HG03066 (cell line): Measurements from ENCODE around the gene PSMD9.
"Not testable (repeated sequence)": the region's sequence is repeated elsewhere in the genome, so short reads cannot be mapped to it uniquely, and the experiment has no call there.

Source experiments
- ATAC-seq: cut with Tn5 transposase; IDR thresholded peaks from one replicate; pipeline ENCODE4 v1.9.1; 2021; ENCODE audit warnings: low read depth; ENCODE audit not compliant: unreplicated experiment

The PSMD9 gene

GRCh38 chr12:121888478-121889273, at the start of gene PSMD9:
PSMD9 (plus strand) TSS chr12:121888790; CDS start chr12:121888857, 67 bp downstream.
- ATAC-seq: peak; percentile 89

- peak; percentile 87 for ATAC-seq
Measured at GRCh38 chr12:121839106-121839992, 49.2 kb upstream of the PSMD9 start.

- ATAC-seq: no peak
Measured at GRCh38 chr12:121839993-121840761, 48.4 kb upstream of the PSMD9 start.

- ATAC-seq: no peak
Measured at GRCh38 chr12:121843236-121843982, 45.2 kb upstream of the PSMD9 start.

- ATAC-seq: no peak
Measured at GRCh38 chr12:121845701-121846100, 42.9 kb upstream of the PSMD9 start.

GRCh38 chr12:121849211-121849610, 39.4 kb upstream of the PSMD9 start:
- ATAC-seq: no peak

- no peak for ATAC-seq
Measured at GRCh38 chr12:121849665-121850064, 38.9 kb upstream of the PSMD9 start.

- not testable (repeated sequence) for ATAC-seq
Measured at GRCh38 chr12:121852392-121852791, 36.2 kb upstream of the PSMD9 start.

GRCh38 chr12:121857322-121858246, 31.0 kb upstream of the PSMD9 start:
- no peak for ATAC-seq

GRCh38 chr12:121858318-121858661, 30.3 kb upstream of the PSMD9 start:
- no peak for ATAC-seq

- no peak for ATAC-seq
Measured at GRCh38 chr12:121858662-121859572, 29.7 kb upstream of the PSMD9 start, which contains the start of gene HPD. HPD (minus strand) TSS chr12:121858859; CDS start chr12:121858823, 36 bp downstream.

- no peak for ATAC-seq
Measured at GRCh38 chr12:121860257-121860656, 28.3 kb upstream of the PSMD9 start.

- not testable (repeated sequence) for ATAC-seq
Measured at GRCh38 chr12:121860699-121861098, 27.9 kb upstream of the PSMD9 start.

GRCh38 chr12:121861636-121862254, 26.8 kb upstream of the PSMD9 start:
- ATAC-seq: no peak

- ATAC-seq: no peak
Measured at GRCh38 chr12:121866331-121866730, 22.3 kb upstream of the PSMD9 start.

GRCh38 chr12:121869229-121869628, 19.4 kb upstream of the PSMD9 start:
- not testable (repeated sequence) for ATAC-seq

GRCh38 chr12:121871467-121871866, 17.1 kb upstream of the PSMD9 start:
- no peak for ATAC-seq
